ENCODE results near the gene ZNF814.

- TF ChIP-seq CTCF (conservative IDR thresholded peaks at IDR 0.05; ENCODE audit: low read depth in 2 of 2): no peak
- TF ChIP-seq JUNB (IDR thresholded peaks at IDR 0.05; ENCODE audit: unreplicated experiment): no peak
- TF ChIP-seq CREB1 (CRISPR knock-in tag; IDR thresholded peaks at IDR 0.05; ENCODE audit: low read depth): no peak
These were observed 11.5 kb upstream of the ZNF814 start for GRCh38 chr19:57900311-57900710.
